BE2C (cell line): ENCODE measurements around the gene KLHL26.

Experiments used
- DNase-seq: peaks from one replicate; pipeline ENCODE4 v3.0.0-alpha.2; 2020
- H3K27me3 ChIP-seq: fragments of 250-450 bp; sonication (Bioruptor Pico); 2 replicates; pipeline ENCODE4 v1.5.1; 2020; ENCODE audit warnings: mild to moderate bottlenecking
- H3K36me3 ChIP-seq: fragments of 250-450 bp; sonication (Bioruptor Pico); 2 replicates; pipeline ENCODE4 v1.5.1; 2020; ENCODE audit warnings: mild to moderate bottlenecking
- H3K4me1 ChIP-seq: fragments of 250-450 bp; sonication (Bioruptor Pico); 2 replicates; pipeline ENCODE4 v1.5.1; 2020
- H3K4me3 ChIP-seq: 2 replicates; pipeline ENCODE4 v1.5.1; 2011; ENCODE audit warnings: low read depth, low read length
- H3K9me3 ChIP-seq: fragments of 250-450 bp; sonication (Bioruptor Pico); 2 replicates; pipeline ENCODE4 v1.5.1; 2020
- CTCF ChIP-seq: IDR thresholded peaks from 2 replicates; pipeline ENCODE4 v1.5.1; 2012; ENCODE audit warnings: mild to moderate bottlenecking, low read depth, low read length

The KLHL26 gene

GRCh38 chr19:18704971-18705370 is 68.1 kb downstream of the KLHL26 start:
- H3K4me3 ChIP-seq: no peak overlapping the region
- no peak for DNase-seq
- H3K36me3 ChIP-seq: no peaks in the 10 kb centered on the region
- no peaks in the 10 kb centered on the region; the same call in 1 of the 2 replicates for H3K9me3 ChIP-seq
- peaks cover 16% of the 10 kb centered on the region for H3K4me1 ChIP-seq
- no peak for TF ChIP-seq CTCF
- no peaks in the 10 kb centered on the region for H3K27me3 ChIP-seq

- Histone ChIP-seq H3K36me3 (no peaks in the 10 kb centered on the region), H3K4me3 (no peak overlapping the region), H3K4me1 (no peaks in the 10 kb centered on the region), H3K27me3 (no peaks in the 10 kb centered on the region), H3K9me3 (no peaks in the 10 kb centered on the region)
- no peak for TF ChIP-seq CTCF
- no peak for DNase-seq
Measured at GRCh38 chr19:18708452-18709231, 71.8 kb downstream of the KLHL26 start.

GRCh38 chr19:18709546-18709945 is 72.7 kb downstream of the KLHL26 start:
- no peak for TF ChIP-seq CTCF
- Histone ChIP-seq H3K36me3 (no peaks in the 10 kb centered on the region), H3K27me3 (no peaks in the 10 kb centered on the region), H3K9me3 (no peaks in the 10 kb centered on the region), H3K4me3 (no peak overlapping the region), H3K4me1 (no peaks in the 10 kb centered on the region)
- no peak for DNase-seq

GRCh38 chr19:18710186-18710585 is 73.4 kb downstream of the KLHL26 start:
- Histone ChIP-seq H3K36me3 (no peaks in the 10 kb centered on the region), H3K27me3 (no peaks in the 10 kb centered on the region), H3K4me1 (no peaks in the 10 kb centered on the region), H3K9me3 (no peaks in the 10 kb centered on the region), H3K4me3 (no peak overlapping the region)
- TF ChIP-seq CTCF: no peak
- DNase-seq: no peak

GRCh38 chr19:18710996-18711751 is 74.3 kb downstream of the KLHL26 start:
- H3K9me3 ChIP-seq: no peaks in the 10 kb centered on the region
- H3K4me3 ChIP-seq: no peak overlapping the region
- DNase-seq: no peak
- no peaks in the 10 kb centered on the region for H3K27me3 ChIP-seq
- no peak for TF ChIP-seq CTCF
- no peaks in the 10 kb centered on the region for H3K4me1 ChIP-seq
- no peaks in the 10 kb centered on the region for H3K36me3 ChIP-seq

- Histone ChIP-seq H3K4me1 (no peaks in the 10 kb centered on the region; the same call in 1 of the 2 replicates), H3K27me3 (no peaks in the 10 kb centered on the region), H3K9me3 (no peaks in the 10 kb centered on the region), H3K4me3 (no peak overlapping the region), H3K36me3 (no peaks in the 10 kb centered on the region)
- DNase-seq: no peak
- no peak for TF ChIP-seq CTCF
Measured at GRCh38 chr19:18711893-18712292, 75.1 kb downstream of the KLHL26 start.
